ENCODE measurements around the gene SBNO1. TPM values are rescaled to one million over a fixed set of nuclear protein-coding genes. Genes with fewer than 3 reads are reported as not detected.

The SBNO1 gene
- total and polyA plus RNA-seq, 8 donors, result 26.5 to 32.1 (median 28.8) TPM

DNA sequence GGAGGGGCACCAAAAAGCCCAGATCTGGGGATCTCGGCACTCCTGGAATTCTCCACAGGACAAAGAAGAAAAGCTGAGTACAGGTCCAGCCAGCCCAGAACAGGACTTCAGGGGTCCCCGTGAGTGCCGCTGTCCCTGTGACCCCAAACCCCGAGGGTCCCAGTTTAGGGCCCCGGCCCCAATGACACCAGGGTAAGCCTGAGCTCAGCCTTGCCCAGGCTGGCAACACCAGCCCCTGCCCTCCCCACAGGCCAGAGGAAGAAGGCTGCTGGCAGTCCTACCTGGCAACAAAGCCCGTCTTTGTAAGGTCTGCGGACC, 94.8 kb downstream of the SBNO1 start:
- Histone ChIP-seq H3K4me3 (peak overlapping the region; percentile 67 to 74), H3K27me3 (no peaks in the 10 kb centered on the region), H3K36me3 (peaks cover 0 to 22% of the 10 kb centered on the region in 2 donors), H3K4me1 (peaks cover 12 to 41% of the 10 kb centered on the region in 2 donors), H3K27ac (peak overlapping the region; percentile 78 to 81), H3K9me3 (no peaks in the 10 kb centered on the region)
- DNase-seq (no peak), ATAC-seq (peak; percentile 8)
- intact Hi-C loops (cut with DNase I), result no loop called here
- TF ChIP-seq, protein P1, sequence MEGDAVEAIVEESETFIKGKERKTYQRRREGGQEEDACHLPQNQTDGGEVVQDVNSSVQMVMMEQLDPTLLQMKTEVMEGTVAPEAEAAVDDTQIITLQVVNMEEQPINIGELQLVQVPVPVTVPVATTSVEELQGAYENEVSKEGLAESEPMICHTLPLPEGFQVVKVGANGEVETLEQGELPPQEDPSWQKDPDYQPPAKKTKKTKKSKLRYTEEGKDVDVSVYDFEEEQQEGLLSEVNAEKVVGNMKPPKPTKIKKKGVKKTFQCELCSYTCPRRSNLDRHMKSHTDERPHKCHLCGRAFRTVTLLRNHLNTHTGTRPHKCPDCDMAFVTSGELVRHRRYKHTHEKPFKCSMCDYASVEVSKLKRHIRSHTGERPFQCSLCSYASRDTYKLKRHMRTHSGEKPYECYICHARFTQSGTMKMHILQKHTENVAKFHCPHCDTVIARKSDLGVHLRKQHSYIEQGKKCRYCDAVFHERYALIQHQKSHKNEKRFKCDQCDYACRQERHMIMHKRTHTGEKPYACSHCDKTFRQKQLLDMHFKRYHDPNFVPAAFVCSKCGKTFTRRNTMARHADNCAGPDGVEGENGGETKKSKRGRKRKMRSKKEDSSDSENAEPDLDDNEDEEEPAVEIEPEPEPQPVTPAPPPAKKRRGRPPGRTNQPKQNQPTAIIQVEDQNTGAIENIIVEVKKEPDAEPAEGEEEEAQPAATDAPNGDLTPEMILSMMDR (IDR thresholded peaks at IDR 0.05), result no peak

DNA sequence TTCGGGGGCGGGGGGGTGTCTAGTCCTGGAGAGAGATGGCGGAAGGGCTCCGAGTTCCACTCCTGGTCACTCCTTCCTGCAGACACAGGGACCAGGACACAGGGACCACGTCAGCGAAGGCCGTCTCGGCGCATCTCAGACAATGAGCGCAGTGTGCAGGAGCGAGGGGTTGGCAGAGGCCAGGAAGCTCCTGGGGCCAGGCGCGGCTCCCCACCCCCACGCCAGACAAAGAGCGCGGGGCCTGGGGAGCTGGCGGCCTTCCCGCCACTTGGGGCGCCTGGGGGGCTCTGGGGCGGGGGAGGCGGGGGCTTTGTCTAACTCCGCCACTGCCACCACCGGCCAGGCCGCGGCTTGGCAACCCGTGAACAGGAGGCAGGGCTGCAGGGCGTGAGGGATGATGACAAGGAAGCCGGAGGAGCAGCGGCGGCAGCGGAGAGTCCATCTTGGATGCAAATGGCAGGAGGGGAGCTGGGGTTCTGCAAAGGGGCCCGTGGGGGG, 95.2 kb downstream of the SBNO1 start:
- H3K4me3 ChIP-seq, result peak overlapping the region; percentile 67 to 74
- intact Hi-C loops (cut with DNase I), result no loop called here
- peak; percentile 55 to 87 (median 76) for DNase-seq

DNA sequence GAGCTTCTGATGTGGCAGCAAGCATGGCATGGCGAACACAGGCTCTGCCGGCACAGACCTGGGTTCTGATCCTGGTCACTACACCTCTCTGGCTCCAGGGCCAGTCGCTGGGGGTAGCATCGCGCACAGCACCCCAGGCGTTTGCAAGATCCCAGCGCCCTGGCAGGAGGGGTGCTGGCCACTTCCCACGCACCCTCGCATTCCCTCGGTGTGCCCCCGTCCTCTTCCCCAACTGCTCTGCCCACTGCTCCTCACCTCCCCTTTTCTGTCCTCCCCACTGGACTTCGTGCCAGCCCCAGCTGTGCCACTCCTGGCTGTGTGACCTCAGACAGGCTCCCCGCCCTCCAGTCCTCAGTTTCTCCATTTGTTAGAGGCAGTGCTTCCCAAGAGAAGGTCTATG, 95.8 kb downstream of the SBNO1 start:
- H3K36me3 ChIP-seq, result peaks cover 0 to 32% of the 10 kb centered on the region in 2 donors
- intact Hi-C loops (cut with DNase I), result no loop called here
- peak overlapping the region in 1 of 2 donors; percentile 67 for H3K4me3 ChIP-seq
- H3K4me1 ChIP-seq, result peaks cover 12 to 41% of the 10 kb centered on the region in 2 donors
- H3K27me3 ChIP-seq, result no peaks in the 10 kb centered on the region
- no peak for DNase-seq
- TF ChIP-seq, protein P1 (IDR thresholded peaks at IDR 0.05), result no peak
- peak overlapping the region; percentile 78 to 81 for H3K27ac ChIP-seq
- ATAC-seq, result no peak
- no peaks in the 10 kb centered on the region for H3K9me3 ChIP-seq

More for the DNA sequence above, 95.2 kb downstream of the SBNO1 start:
- ATAC-seq, result peak; percentile 43
- H3K27ac ChIP-seq, result peak overlapping the region; percentile 78 to 81
- TF ChIP-seq, protein P1 (IDR thresholded peaks at IDR 0.05), result peak in 1 of 2 donors; percentile 10
- peaks cover 12 to 41% of the 10 kb centered on the region in 2 donors for H3K4me1 ChIP-seq
- no peaks in the 10 kb centered on the region for H3K9me3 ChIP-seq
- peaks cover 0 to 26% of the 10 kb centered on the region in 2 donors for H3K36me3 ChIP-seq
- H3K27me3 ChIP-seq, result no peaks in the 10 kb centered on the region

DNA sequence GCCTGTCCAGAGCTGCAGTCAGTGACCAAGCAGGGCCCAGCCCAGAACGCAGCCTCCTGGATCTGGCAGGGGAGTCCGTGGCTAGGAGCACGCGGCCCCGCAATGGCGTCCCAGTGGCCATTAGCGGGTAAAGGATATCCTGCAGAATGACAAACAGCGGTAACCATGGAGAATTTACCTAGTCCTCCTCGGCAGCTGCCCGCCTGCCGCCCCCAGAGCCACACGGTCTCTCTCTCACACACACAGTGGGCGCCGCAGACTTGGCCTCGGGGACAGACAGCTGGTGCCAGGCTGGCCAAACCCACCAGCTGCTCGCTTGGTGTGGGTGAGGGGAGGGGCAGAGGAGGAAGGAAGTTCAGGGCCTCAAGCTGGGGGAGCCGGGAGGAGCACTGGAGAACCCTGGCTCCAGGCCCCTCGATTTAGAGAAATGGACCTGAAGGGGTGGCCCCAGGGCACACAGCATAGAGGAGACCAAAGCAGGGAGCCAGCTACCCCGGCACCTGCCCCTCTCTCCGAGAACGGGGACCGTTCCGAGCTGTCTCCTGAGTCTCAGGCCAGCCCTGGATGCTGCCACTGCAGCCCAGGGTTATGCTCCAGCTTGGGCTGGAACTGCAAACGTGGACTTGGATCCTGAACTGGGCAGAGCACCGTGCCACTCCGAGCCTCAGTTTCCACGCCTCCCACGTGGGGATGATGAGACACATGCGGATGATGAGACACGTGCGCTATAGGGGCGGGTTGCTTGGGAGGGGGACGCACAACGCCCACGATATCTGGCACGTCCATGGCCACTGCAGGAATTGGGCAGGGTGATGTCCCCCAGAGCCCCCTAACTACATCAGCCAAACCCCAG, 96.4 kb downstream of the SBNO1 start:
- intact Hi-C loops (cut with DNase I), result no loop called here
- no peaks in the 10 kb centered on the region for H3K27me3 ChIP-seq
- peak in 2 of 4 donors; percentile 40 to 78 for DNase-seq
- peaks cover 12 to 41% of the 10 kb centered on the region in 2 donors for H3K4me1 ChIP-seq
- peak overlapping the region in 1 of 2 donors; percentile 14 for H3K4me3 ChIP-seq
- TF ChIP-seq, protein P1 (IDR thresholded peaks at IDR 0.05), result no peak
- H3K9me3 ChIP-seq, result no peaks in the 10 kb centered on the region
- H3K36me3 ChIP-seq, result peaks cover 0 to 37% of the 10 kb centered on the region in 2 donors
- ATAC-seq, result no peak
- peak overlapping the region; percentile 78 to 81 for H3K27ac ChIP-seq

DNA sequence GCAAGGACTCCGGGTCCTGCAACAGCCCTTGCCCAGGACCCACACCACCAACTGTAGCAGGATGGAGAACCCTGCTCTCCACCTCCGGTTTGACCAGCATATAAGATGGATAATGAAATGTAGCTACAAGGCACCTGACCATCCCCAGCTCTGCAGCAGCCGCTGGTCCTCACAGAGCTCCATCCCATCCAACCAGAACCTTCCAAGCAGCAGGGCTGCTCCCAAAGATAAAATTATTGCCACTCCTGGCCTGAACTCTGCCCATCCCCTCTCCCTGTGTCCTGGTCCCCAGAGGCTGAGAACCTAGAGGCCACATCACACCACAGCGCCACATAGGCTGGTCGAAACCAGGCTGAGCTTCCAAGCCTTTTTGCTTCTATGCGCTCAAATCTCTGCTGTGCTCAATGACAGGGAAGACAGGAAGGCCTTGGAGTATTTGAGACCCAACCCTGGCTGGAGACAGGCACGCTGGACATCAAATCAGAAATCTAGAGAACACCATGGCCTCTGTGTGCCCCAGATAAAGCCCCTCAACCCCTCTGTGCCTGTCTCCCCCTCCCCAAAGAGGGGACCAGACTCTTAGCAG, 97.2 kb downstream of the SBNO1 start:
- Histone ChIP-seq H3K4me3 (no peak overlapping the region), H3K9me3 (no peaks in the 10 kb centered on the region), H3K27ac (peak overlapping the region; percentile 26 to 78), H3K36me3 (peaks cover 0 to 44% of the 10 kb centered on the region in 2 donors), H3K4me1 (peaks cover 12 to 39% of the 10 kb centered on the region in 2 donors), H3K27me3 (no peaks in the 10 kb centered on the region)
- DNase-seq (no peak), ATAC-seq (no peak)
- intact Hi-C loops (cut with DNase I), result no loop called here
- TF ChIP-seq, protein P1 (IDR thresholded peaks at IDR 0.05), result no peak

All from left lung (tissue), 10 donors.